ACC112 (cell line): ENCODE measurements around the gene CLASP1.
"Not testable (repeated sequence)": the region's sequence is repeated elsewhere in the genome, so short reads cannot be mapped to it uniquely, and the experiment has no call there.

Experiments used
- H2AFZ ChIP-seq: fragments of 200-600 bp; sonication (generic); one replicate; pipeline ENCODE4 v1.6.0; 2017; ENCODE audit warnings: antibody characterized with exemption, low read length; ENCODE audit not compliant: unreplicated experiment
- H3K27ac ChIP-seq: fragments of 200-600 bp; sonication (generic); 2 replicates; pipeline ENCODE4 v1.5.1; 2014; ENCODE audit warnings: low read depth, mild to moderate bottlenecking, antibody characterized with exemption, low read length, moderate library complexity
- H3K27me3 ChIP-seq: fragments of 200-600 bp; sonication (generic); 2 replicates; pipeline ENCODE4 v1.6.1; 2014; ENCODE audit warnings: mild to moderate bottlenecking, antibody characterized with exemption, low read length, moderate library complexity, mixed read lengths; ENCODE audit not compliant: insufficient read depth
- H3K36me3 ChIP-seq: fragments of 200-600 bp; sonication (generic); 2 replicates; pipeline ENCODE4 v1.6.1; 2016; ENCODE audit warnings: mild to moderate bottlenecking, antibody characterized with exemption, low read length, moderate library complexity, mixed read lengths; ENCODE audit not compliant: insufficient read depth
- H3K4me1 ChIP-seq: fragments of 200-600 bp; sonication (generic); one replicate; pipeline ENCODE4 v1.6.1; 2016; ENCODE audit warnings: low read length, mixed read lengths; ENCODE audit not compliant: insufficient read depth, unreplicated experiment, control insufficient read depth
- H3K4me3 ChIP-seq: fragments of 200-600 bp; sonication (generic); 2 replicates; pipeline ENCODE4 v1.5.1; 2014; ENCODE audit warnings: mild to moderate bottlenecking, low read depth, low read length
- H3K79me2 ChIP-seq: fragments of 200-600 bp; sonication (generic); one replicate; pipeline ENCODE4 v1.6.0; 2016; ENCODE audit warnings: low read length; ENCODE audit not compliant: control insufficient read depth, unreplicated experiment, insufficient read depth

CLASP1 gene

DNA sequence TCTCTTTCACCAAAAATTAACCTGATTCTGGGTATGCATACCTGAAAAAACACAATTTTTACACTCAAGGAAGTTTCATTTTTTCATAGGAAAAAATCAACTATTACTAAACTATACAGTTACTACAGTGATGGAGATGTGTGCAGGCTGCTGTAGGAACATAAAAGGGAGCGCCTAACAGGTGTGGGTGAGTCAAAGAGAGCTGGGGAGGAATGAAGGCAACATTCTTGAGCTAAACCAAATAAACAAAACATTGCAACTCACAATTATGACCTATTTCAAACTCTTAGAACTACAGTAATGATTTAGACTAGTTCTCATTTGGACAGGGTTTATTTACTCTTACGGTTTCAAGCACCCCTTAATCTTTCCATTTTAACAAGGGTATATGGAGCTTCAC, 13.4 kb upstream of the CLASP1 start:
- H3K4me3 ChIP-seq = no peak overlapping the region
- no peaks in the 10 kb centered on the region for H3K79me2 ChIP-seq
- peaks cover 9% of the 10 kb centered on the region for H3K4me1 ChIP-seq
- H3K27me3 ChIP-seq = no peaks in the 10 kb centered on the region
- H2AFZ ChIP-seq = no peak overlapping the region
- H3K27ac ChIP-seq = no peak overlapping the region
- H3K36me3 ChIP-seq = no peaks in the 10 kb centered on the region

DNA sequence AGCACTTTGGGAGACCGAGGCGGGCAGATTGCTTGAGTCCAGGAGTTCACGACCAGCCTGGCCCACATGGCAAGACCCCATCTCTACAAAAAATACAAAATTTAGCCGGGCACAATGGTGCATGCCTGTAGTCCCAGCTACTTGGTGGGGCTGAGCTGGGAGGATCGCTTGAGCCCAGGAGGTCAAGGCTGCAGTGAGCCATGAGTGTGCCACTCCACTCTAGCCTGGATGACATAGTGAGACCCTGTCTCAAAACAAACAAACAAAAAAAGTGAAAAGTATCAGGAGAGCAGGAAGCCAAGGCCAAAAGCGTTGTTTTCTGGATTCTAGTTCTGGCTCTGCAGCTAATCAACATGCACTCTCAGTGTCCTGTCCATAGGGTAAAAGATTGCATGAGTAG, 10.7 kb upstream of the CLASP1 start:
- Histone ChIP-seq H3K36me3 (no peaks in the 10 kb centered on the region), H3K4me3 (no peak overlapping the region)

DNA sequence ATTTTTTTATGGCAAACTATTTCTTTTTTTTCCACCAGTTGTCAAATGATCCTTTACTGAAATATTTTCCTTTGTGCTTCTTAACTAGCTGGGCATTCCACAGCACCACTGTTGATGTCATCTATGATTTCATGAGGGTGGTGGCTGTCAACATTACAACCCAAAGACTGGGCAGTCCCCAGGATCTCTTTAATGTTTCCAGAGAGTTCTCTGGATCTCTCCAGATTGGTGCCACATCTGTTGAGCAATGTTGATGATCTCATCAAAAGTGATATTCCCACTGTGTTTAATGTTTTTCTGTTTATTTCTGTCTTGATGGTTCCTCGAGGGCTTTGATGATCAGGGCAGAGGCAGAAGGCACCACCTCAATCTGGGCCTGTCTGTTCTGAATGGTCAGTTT, 9.1 kb upstream of the CLASP1 start:
- not testable (repeated sequence) for H3K36me3 ChIP-seq, H3K79me2 ChIP-seq, H3K4me1 ChIP-seq, H3K27ac ChIP-seq, H3K27me3 ChIP-seq, H2AFZ ChIP-seq, H3K4me3 ChIP-seq

More for the DNA sequence above, 10.7 kb upstream of the CLASP1 start:
- H3K79me2 ChIP-seq = no peaks in the 10 kb centered on the region
- H3K4me1 ChIP-seq = peaks cover 9% of the 10 kb centered on the region
- no peak overlapping the region for H2AFZ ChIP-seq
- no peaks in the 10 kb centered on the region for H3K27me3 ChIP-seq
- no peak overlapping the region for H3K27ac ChIP-seq

GRCh38 chr2:121653035-121653434, 3.8 kb upstream of the CLASP1 start:
- Histone ChIP-seq H2AFZ (no peak overlapping the region), H3K27me3 (no peaks in the 10 kb centered on the region), H3K4me3 (no peak overlapping the region), H3K36me3 (no peaks in the 10 kb centered on the region), H3K27ac (no peak overlapping the region), H3K79me2 (peaks cover 35% of the 10 kb centered on the region), H3K4me1 (peaks cover 9% of the 10 kb centered on the region)

GRCh38 chr2:121650315-121650930, 1.2 kb upstream of the CLASP1 start:
- Histone ChIP-seq H3K36me3 (no peaks in the 10 kb centered on the region), H3K4me3 (peak overlapping the region; percentile 80), H3K4me1 (peaks cover 10% of the 10 kb centered on the region), H2AFZ (peak overlapping the region; percentile 82), H3K27me3 (no peaks in the 10 kb centered on the region), H3K79me2 (peaks cover 60% of the 10 kb centered on the region), H3K27ac (peak overlapping the region; percentile 90)

DNA sequence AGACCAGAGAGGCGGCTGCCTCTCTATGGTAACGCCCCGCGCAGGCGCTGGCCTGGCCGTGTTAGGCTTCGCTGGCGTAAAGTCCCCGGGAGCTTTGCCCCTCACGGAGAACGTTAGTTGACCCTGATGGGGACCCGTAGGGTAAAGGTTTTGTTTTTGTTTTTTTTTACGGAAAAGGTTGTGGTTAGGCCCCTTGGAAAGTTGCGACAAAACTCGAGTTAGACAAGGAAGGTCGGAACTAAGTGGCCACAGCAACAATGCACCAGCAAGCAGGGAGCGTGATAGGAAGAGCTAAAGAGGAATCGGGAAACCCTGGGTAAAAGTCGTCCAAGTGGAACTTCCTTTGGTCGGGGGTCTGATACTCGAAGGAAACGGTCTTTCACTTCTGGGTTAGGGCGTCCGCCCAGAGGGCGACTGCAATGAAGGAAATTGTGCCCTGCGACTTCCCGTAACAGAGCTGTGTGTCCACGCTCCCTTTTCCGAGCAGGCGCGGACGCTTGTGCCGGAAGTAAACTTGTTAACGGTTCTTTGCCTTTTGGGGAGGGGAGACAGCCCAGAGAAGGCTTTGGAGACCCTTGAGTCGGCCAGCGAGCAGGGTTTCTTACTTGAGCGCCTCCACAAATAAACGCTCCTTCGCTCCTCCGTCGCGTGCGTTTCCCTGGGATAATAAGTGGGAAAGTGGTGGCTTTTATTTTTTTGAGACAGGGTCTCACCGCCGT, 493 bp upstream of the CLASP1 start:
- Histone ChIP-seq H3K36me3 (no peaks in the 10 kb centered on the region), H3K27ac (peak overlapping the region; percentile 90), H3K4me3 (peak overlapping the region; percentile 80), H3K4me1 (peaks cover 14% of the 10 kb centered on the region), H3K79me2 (peaks cover 67% of the 10 kb centered on the region), H2AFZ (peak overlapping the region; percentile 82), H3K27me3 (no peaks in the 10 kb centered on the region)

GRCh38 chr2:121648206-121649148, 785 bp downstream of the CLASP1 start:
- peak overlapping the region; percentile 80 for H3K4me3 ChIP-seq
- H2AFZ ChIP-seq = peak overlapping the region; percentile 43
- H3K27me3 ChIP-seq = no peaks in the 10 kb centered on the region
- no peaks in the 10 kb centered on the region for H3K36me3 ChIP-seq
- peak overlapping the region; percentile 90 for H3K27ac ChIP-seq
- peaks cover 79% of the 10 kb centered on the region for H3K79me2 ChIP-seq
- peaks cover 14% of the 10 kb centered on the region for H3K4me1 ChIP-seq

- Histone ChIP-seq H3K79me2 (peaks cover 87% of the 10 kb centered on the region), H3K4me1 (peaks cover 14% of the 10 kb centered on the region), H3K27ac (peak overlapping the region; percentile 90), H3K4me3 (peak overlapping the region; percentile 80), H3K27me3 (no peaks in the 10 kb centered on the region), H2AFZ (no peak overlapping the region), H3K36me3 (no peaks in the 10 kb centered on the region)
Measured at GRCh38 chr2:121647396-121647795, 1.9 kb downstream of the CLASP1 start.

DNA sequence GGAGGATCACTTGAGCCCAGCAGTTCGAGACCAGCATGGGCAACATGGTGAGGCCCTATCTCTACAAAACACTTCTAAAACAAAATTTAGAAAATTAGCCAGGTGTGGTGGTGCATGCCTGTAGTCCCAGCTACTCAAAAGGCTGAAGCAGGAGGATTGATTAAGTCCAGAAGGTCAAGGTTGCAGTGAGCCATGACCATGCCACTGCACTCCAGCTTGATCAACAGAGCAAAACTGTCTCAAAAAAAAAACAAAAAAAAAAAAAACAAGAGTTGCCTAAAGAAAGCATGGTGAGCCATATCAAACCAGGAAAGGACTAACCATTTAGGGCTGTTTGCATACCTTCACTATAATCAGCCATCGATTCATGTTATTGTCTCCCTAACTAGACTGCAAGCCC, 4.5 kb downstream of the CLASP1 start:
- H2AFZ ChIP-seq = no peak overlapping the region
- H3K27me3 ChIP-seq = no peaks in the 10 kb centered on the region
- no peak overlapping the region for H3K4me3 ChIP-seq
- H3K27ac ChIP-seq = no peak overlapping the region
- peaks cover 6% of the 10 kb centered on the region for H3K4me1 ChIP-seq
- H3K36me3 ChIP-seq = no peaks in the 10 kb centered on the region
- H3K79me2 ChIP-seq = peaks cover 87% of the 10 kb centered on the region

- H3K27me3 ChIP-seq = no peaks in the 10 kb centered on the region
- H2AFZ ChIP-seq = no peak overlapping the region
- H3K4me1 ChIP-seq = peaks cover 6% of the 10 kb centered on the region
- H3K36me3 ChIP-seq = 0 out of 2 replicates have a peak, but pooled peaks cover 4% of the 10 kb centered on the region
- H3K27ac ChIP-seq = no peak overlapping the region
- H3K79me2 ChIP-seq = peaks cover 92% of the 10 kb centered on the region
- H3K4me3 ChIP-seq = no peak overlapping the region
Measured at GRCh38 chr2:121643877-121644276, 5.4 kb downstream of the CLASP1 start.
